HUES64 (cell line): Measurements from ENCODE around the gene QSOX2.
A peak's percentile ranks its signal among the peaks of the same experiment; 100 is the strongest.

Source experiments
- H3K27ac ChIP-seq: 2 replicates; pipeline ENCODE4 v1.7.0; 2013; ENCODE audit warnings: low read depth, low read length, inconsistent platforms
- H3K27me3 ChIP-seq: 2 replicates; pipeline ENCODE4 v1.6.1; 2013; ENCODE audit warnings: mild to moderate bottlenecking, low read length; ENCODE audit not compliant: insufficient read depth
- H3K36me3 ChIP-seq: 2 replicates; pipeline ENCODE4 v1.6.1; 2013; ENCODE audit warnings: mild to moderate bottlenecking, low read length; ENCODE audit not compliant: insufficient read depth
- H3K4me1 ChIP-seq: 2 replicates; pipeline ENCODE4 v1.6.1; 2013; ENCODE audit warnings: mild to moderate bottlenecking, low read length, moderate library complexity; ENCODE audit not compliant: insufficient read depth
- H3K4me3 ChIP-seq: 2 replicates; pipeline ENCODE4 v1.5.1; 2013; ENCODE audit warnings: mild to moderate bottlenecking, low read length, moderate library complexity
- H3K9ac ChIP-seq: 2 replicates; pipeline ENCODE4 v1.6.1; 2013; ENCODE audit warnings: mild to moderate bottlenecking, low read depth, low read length
- H3K9me3 ChIP-seq: 2 replicates; pipeline ENCODE4 v1.6.1; 2013; ENCODE audit warnings: low read depth, low read length; ENCODE audit not compliant: insufficient read depth
- WGBS: fragments of 150-250, 120-280 bp; methylation state at CpG from one replicate; pipeline ENCODE4 v1.1.7; 2013; ENCODE audit warnings: missing lambda C conversion rate; 5-methylcytosine and 5-hydroxymethylcytosine counted together

The QSOX2 gene

GRCh38 chr9:136178061-136178772, 67.4 kb downstream of the QSOX2 start:
- no peaks in the 10 kb centered on the region for H3K27me3 ChIP-seq
- WGBS: 94% methylated on average over 20 of the region's 21 CpGs
- peaks cover 8% of the 10 kb centered on the region; the same call in 1 of the 2 replicates for H3K4me1 ChIP-seq

GRCh38 chr9:136177224-136177623, 68.4 kb downstream of the QSOX2 start:
- no peaks in the 10 kb centered on the region for H3K9me3 ChIP-seq
- H3K27me3 ChIP-seq: no peaks in the 10 kb centered on the region
- H3K36me3 ChIP-seq: no peaks in the 10 kb centered on the region
- WGBS: 96% methylated on average over 14 of the region's 14 CpGs
- H3K4me3 ChIP-seq: no peak overlapping the region
- peaks cover 8% of the 10 kb centered on the region; the same call in 1 of the 2 replicates for H3K4me1 ChIP-seq
- H3K27ac ChIP-seq: no peak overlapping the region
- no peak overlapping the region for H3K9ac ChIP-seq

More at GRCh38 chr9:136178061-136178772, 67.4 kb downstream of the QSOX2 start:
- no peaks in the 10 kb centered on the region for H3K36me3 ChIP-seq
- H3K27ac ChIP-seq: no peak overlapping the region
- H3K4me3 ChIP-seq: no peak overlapping the region
- no peaks in the 10 kb centered on the region for H3K9me3 ChIP-seq
- H3K9ac ChIP-seq: no peak overlapping the region

GRCh38 chr9:136175616-136176197, 69.9 kb downstream of the QSOX2 start:
- Histone ChIP-seq H3K27me3 (no peaks in the 10 kb centered on the region), H3K9me3 (no peaks in the 10 kb centered on the region), H3K4me1 (peaks cover 23% of the 10 kb centered on the region), H3K9ac (no peak overlapping the region), H3K27ac (no peak overlapping the region), H3K4me3 (no peak overlapping the region), H3K36me3 (no peaks in the 10 kb centered on the region)
- 78% methylated on average over 12 of the region's 12 CpGs for WGBS

- H3K36me3 ChIP-seq: no peaks in the 10 kb centered on the region
- H3K27ac ChIP-seq: no peak overlapping the region
- peaks cover 24% of the 10 kb centered on the region for H3K4me1 ChIP-seq
- H3K9ac ChIP-seq: no peak overlapping the region
- H3K4me3 ChIP-seq: no peak overlapping the region
- H3K27me3 ChIP-seq: no peaks in the 10 kb centered on the region
- H3K9me3 ChIP-seq: no peaks in the 10 kb centered on the region
- 73% methylated on average over 8 of the region's 8 CpGs for WGBS
Measured at GRCh38 chr9:136174779-136175615, 70.6 kb downstream of the QSOX2 start.

- H3K27ac ChIP-seq: no peak overlapping the region
- no peaks in the 10 kb centered on the region for H3K27me3 ChIP-seq
- H3K36me3 ChIP-seq: no peaks in the 10 kb centered on the region
- H3K4me3 ChIP-seq: no peak overlapping the region
- no peaks in the 10 kb centered on the region for H3K9me3 ChIP-seq
- H3K9ac ChIP-seq: no peak overlapping the region
- peaks cover 16% of the 10 kb centered on the region for H3K4me1 ChIP-seq
- 93% methylated on average over 14 of the region's 14 CpGs for WGBS
Measured at GRCh38 chr9:136173648-136174290, 71.8 kb downstream of the QSOX2 start.

GRCh38 chr9:136172412-136173079, 73.1 kb downstream of the QSOX2 start:
- Histone ChIP-seq H3K27ac (no peak overlapping the region), H3K27me3 (no peaks in the 10 kb centered on the region)
- WGBS: 84% methylated on average over 16 of the region's 16 CpGs

GRCh38 chr9:136171801-136172411, 73.7 kb downstream of the QSOX2 start:
- Histone ChIP-seq H3K27ac (peak overlapping the region; percentile 68; the same call in 1 of the 2 replicates), H3K36me3 (no peaks in the 10 kb centered on the region), H3K27me3 (no peaks in the 10 kb centered on the region), H3K4me3 (no peak overlapping the region), H3K9me3 (no peaks in the 10 kb centered on the region), H3K4me1 (peaks cover 16% of the 10 kb centered on the region), H3K9ac (no peak overlapping the region)
- 77% methylated on average over 11 of the region's 11 CpGs for WGBS

More at GRCh38 chr9:136172412-136173079, 73.1 kb downstream of the QSOX2 start:
- H3K9ac ChIP-seq: no peak overlapping the region
- no peaks in the 10 kb centered on the region for H3K9me3 ChIP-seq
- no peak overlapping the region for H3K4me3 ChIP-seq
- H3K36me3 ChIP-seq: no peaks in the 10 kb centered on the region
- H3K4me1 ChIP-seq: peaks cover 16% of the 10 kb centered on the region

- Histone ChIP-seq H3K27me3 (no peaks in the 10 kb centered on the region), H3K9me3 (no peaks in the 10 kb centered on the region), H3K27ac (peak overlapping the region; percentile 85), H3K9ac (peak overlapping the region; percentile 56), H3K36me3 (no peaks in the 10 kb centered on the region), H3K4me1 (peaks cover 16% of the 10 kb centered on the region), H3K4me3 (no peak overlapping the region; the same call in 1 of the 2 replicates)
- WGBS: 51% methylated on average over 16 of the region's 16 CpGs
Measured at GRCh38 chr9:136171009-136171800, 74.4 kb downstream of the QSOX2 start.

GRCh38 chr9:136170006-136170901, 75.4 kb downstream of the QSOX2 start:
- no peaks in the 10 kb centered on the region for H3K27me3 ChIP-seq

More at GRCh38 chr9:136170006-136170901, 75.4 kb downstream of the QSOX2 start:
- WGBS: 69% methylated on average over 28 of the region's 28 CpGs
- H3K36me3 ChIP-seq: no peaks in the 10 kb centered on the region
- H3K27ac ChIP-seq: no peak overlapping the region
- H3K4me1 ChIP-seq: peaks cover 16% of the 10 kb centered on the region
- no peak overlapping the region for H3K4me3 ChIP-seq
- H3K9me3 ChIP-seq: no peaks in the 10 kb centered on the region
- H3K9ac ChIP-seq: no peak overlapping the region
